Pulmonary artery endothelial cell (primary cell): Measurements from ENCODE around the gene SNED1. TPM values are rescaled to one million over a fixed set of nuclear protein-coding genes. Genes with fewer than 3 reads are reported as not detected.

ENCODE experiments used
- DNase-seq: peaks from one replicate; pipeline ENCODE4 v3.0.0-alpha.2; 2011; ENCODE audit warnings: low read depth, low spot score
- total RNA-seq: library from RNA; depleted of rRNA; stranded (reverse); fragments of >200 nt; gene quantifications from 2 replicates; pipeline ENCODE4 v1.2.3, GENCODE V29; 2014

Gene SNED1
- total RNA-seq, 1 donor from 2014 or later = 16.6 TPM

DNA sequence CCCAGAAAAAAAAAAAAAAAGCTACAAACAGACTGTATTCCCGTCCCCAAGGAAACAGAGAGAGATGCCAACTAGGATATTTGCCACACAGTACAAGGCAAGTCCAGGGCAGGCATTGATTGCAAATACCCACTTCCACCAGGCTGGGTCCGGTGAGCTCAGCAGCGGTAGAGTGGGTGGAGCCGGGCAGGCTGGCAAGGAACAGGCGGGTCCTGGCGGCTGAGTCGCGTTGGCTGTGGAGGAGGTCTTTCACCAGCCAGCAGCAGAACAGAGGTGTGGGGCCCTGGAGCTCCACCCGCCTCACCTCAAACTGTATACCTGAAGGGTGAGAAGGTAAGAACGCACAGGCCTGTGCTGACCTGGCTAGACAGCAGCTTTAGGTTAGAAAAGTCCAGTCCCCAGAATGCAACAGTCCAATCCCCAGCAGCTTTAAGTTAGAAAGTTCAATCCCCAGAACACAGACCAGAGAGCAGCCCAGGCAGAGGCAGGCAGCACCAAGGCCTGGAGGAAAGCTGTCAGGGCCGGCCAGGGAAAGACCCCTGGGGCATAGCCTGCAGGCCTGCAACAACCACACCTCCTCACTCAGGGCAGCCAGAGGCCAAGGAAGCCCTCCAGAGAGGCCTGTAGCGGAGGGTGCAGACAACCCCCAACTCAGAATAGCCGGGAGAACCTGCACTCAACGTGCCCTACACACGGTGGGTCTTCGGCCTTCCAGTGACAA lies 125.6 kb downstream of the SNED1 start:
- no peak for DNase-seq

DNA sequence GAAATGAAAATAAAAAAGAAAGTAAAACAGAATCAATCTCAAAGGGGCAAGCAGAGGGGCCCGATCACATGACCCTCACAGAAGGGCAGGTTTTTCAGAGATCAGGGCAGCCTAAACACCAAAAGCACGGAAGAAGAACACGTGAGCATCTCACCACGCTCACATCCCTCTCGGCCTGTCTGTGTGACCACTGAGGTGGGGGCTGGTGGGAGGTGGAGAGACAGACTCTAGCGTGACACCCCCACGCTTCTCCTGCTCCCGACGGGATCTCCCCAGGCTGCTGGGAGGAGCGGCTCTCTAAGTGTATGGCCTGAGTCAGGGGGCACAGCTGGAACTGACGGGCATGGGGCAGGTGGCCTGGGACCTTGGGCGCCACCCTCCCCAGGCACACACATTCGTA lies 127.2 kb downstream of the SNED1 start:
- DNase-seq = no peak

DNA sequence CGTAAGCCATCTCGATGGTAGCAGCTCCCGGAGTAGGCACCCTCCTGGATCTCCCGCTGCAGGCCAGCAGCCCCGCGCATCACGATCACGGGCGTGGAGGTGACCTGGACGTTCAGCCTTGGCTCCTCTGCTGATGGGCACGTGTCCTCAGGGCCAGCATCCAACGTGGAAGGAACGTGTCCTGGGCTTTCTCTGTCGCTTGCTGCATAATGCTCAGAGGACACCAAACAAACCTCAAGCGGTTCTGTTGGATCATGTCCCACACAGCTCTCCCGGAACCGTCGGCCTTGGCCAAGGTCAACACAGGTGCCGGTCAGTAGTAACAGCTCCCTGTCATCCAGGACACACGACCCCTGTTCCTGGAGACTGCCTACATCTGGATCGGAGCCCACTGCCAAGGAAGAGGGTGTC lies 127.8 kb downstream of the SNED1 start:
- no peak for DNase-seq

DNA sequence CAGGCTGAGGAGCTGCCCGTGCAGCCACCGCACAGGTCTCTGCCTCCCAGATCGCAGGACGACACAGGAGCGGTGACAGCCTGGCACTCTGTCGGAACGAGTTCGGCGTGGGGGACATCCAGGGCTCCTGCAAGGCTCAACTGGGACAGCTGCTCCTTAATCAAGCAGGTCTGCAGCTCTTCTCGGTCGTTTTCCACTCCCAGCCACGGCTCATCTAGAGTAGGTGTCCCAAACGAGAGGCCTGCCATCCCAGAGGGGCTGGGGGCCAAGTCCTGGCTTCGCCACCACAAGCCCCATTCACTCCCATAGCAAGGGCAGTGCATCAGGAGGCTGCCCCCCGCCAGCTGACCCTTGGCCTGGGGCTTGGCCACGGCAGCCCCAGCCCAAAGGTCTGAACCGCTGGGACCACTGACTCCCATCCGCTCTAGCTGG lies 128.4 kb downstream of the SNED1 start:
- no peak for DNase-seq

DNA sequence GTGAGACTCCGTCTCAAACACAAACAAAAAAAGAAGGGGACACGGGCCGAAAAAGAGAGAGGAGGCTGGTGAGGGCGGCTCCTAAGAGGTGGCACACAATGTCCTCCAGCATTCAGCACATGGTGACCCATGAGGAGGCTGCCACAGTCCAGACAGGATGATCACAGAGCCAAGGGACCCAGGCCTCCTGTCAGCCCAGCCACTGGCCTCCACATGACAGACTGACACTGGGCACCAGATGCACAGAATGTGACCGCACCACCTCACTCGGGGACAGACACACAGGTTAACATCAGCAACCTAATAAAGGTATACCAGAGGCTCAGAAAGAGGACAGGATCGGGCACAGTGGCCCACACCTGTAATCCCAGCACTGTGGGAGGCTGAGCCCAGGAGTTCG lies 129.8 kb downstream of the SNED1 start:
- DNase-seq = no peak

DNA sequence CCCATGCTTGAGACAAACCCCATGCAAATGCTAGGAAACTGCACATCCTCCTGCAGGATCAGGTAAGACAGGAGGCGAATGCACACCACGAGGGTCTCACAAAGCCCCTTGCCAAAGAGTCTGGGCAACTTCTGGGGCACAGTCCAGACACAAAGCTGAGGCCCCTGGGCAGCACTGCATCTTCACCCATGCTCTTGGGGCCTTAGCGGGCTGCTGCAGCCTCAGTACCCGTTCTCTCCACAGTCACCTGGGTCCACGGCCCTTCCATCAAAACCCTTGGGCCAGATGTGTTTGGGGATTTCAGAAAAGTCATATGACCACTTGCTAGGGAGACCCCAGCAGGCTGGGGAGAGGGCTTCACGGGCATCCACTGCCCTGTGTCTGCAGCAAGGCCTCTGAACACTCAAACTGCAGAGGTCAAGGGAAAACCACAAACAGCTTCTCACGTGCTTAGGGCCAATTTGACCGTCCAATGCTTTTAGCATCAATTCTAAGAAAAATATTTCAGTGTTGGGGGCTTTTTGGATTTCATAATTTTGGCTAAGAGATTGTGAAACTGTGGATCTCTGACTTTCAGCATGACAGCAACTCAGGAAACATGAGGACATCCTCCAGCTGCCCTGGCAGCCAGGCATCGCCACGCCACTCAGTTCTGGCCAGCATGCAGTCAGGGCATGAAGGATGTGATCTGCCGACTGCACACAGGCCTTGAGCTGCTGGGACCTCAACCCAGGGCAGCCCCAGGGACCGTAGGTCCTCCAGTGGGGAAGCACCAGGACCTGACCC lies 130.9 kb downstream of the SNED1 start:
- no peak for DNase-seq

DNA sequence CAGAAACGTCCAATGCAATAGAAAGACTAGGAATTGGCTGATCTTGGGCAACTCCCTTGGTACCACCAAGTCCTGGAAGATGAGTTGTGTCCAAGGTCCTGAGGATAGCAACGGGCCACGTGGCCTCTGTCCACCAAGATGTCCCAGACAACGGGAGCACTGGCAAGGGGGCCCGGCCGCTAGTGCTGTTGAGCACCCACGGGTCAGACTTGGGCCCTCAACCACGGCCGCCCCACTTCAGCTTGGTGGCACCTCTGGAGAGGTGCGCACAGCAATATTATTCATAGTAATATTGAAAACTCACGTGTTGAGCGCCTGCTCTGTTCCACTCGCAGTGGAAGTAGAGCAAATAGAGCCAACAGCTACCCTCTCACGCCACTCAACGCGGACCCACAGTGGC lies 131.9 kb downstream of the SNED1 start:
- no peak for DNase-seq

DNA sequence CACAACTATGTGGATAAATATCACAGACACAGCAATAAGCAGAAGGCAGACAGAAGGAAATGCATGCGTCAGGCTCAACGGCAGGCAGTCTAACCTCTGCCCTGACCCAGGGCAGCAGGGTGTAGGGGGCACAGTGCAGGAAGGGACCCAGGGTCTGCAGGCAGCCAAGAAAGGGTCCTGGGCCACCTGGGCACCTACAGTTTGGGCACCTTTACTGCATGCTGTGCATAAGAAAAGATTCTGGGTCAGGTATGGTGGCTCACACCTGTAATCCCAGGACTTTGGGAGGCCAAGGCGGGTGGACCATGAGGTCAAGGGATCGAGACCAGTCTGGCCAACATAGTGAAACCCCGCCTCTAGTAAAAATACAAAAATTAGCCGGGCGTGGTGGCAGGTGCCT lies 133.1 kb downstream of the SNED1 start:
- DNase-seq = no peak

DNA sequence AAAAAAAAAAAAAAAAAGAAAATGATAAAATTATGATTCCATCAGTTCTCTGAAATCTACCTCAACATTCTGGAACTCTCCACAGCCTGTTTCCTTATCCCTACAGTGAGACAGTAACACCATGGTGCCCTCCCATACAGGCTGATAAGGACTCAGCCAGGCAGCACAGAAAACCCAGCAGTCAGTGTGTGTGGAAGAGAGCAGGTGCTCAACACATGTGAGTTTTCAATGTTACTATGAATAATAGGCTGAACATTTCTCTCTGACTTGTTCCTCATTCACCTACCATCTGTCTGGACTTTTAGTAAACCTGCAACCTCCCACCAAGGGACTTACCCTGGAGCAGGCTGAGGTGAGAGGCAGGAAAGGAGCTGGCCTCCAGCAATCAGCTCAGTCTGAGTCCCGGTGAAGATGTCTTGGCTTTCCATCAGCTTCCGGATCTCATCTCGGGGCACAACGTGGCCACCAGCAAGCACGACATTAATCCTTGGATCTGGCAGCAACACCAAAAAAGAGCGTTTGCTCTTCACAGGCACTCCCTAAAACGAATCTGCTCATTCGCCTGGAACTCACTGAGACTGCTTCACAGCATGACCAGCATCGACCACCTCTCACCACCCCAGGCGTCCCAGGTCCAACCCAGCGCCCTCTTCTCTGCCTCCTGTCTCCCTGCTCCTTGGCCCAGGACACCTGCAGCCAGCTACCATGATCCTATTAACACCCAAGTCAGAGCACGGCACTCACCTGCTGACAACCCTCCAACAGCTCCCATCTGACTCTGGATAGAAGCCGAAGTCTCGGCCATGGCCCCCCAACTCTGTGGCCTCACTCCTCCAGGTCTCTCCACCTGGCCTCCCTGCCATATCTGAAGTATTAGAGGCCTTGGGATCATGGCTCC lies 134.4 kb downstream of the SNED1 start:
- DNase-seq = no peak

DNA sequence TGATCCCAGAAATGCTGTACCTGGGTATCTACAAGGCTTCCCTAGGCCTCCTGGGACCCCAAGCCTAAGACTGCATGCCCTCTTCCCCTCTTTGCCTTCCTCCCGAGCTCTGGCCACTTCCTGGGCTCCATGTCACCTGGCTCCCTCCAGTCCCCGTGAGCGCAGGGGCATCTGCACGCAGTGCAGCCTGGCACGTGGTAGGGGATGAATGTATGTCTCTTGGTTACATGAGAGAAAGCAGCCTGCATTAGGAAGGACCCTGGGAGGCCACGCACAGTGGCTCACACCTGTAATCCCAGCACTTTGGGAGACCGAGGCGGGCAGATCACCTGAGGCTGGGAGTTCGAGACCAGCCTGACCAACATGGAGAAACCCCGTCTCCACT lies 135.0 kb downstream of the SNED1 start:
- DNase-seq = no peak

DNA sequence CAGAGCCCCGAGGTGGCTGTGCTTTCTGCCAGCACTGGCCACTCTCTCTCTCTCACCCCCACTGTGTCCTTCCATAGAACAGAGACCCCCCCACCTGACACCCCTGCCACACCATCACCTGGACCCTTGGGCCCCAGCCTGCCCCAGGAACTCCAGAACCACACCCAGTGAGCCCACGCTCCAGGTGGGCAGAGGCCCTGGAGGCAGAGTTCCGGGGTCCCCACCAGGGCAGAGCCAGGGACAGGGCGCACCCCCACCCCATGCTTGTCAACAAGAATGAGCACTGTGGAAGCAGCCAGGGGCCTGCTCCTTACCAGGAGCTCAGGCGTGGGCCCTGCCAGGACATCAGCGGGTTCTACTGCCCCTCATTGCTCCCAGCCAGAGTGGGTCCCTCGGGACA lies 136.3 kb downstream of the SNED1 start:
- DNase-seq = no peak

DNA sequence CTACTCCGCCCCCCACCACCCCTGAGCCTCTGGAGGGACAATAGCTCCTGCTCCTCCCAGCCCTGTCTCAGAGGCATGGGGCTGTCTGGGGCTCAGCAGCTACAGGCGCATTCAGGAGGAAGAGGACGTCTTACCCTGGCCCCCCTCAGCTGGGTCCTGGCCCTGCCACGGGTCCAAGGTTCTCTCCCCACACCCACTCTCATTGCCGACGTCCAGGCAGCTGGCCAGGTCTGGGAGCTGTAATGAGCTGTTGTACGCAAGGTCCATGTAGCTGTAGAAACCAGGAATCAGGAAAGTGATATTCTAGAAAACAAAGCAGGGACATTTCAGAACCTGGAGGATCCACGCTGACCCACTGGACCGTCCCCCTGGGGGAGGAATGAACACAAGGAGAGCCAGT lies 137.3 kb downstream of the SNED1 start:
- no peak for DNase-seq

DNA sequence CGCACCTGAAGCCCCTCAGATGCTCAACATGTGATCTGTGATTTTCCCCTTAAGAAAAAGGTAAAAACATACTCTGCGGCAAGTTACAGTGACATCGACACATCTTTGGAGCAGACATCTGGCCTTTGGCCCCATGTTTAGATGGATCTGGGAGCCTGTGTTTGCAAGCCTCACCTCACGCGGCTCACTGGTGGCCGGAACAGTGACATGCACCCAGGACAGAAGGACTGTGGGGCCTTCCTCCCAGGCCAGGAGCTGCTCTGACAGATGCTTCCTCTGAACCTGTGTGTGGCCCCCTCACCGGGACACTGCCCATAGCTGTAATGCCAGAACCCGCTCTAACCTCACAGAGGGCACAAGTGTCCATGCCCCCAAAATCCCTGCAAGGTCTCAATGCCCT lies 137.8 kb downstream of the SNED1 start:
- no peak for DNase-seq

DNA sequence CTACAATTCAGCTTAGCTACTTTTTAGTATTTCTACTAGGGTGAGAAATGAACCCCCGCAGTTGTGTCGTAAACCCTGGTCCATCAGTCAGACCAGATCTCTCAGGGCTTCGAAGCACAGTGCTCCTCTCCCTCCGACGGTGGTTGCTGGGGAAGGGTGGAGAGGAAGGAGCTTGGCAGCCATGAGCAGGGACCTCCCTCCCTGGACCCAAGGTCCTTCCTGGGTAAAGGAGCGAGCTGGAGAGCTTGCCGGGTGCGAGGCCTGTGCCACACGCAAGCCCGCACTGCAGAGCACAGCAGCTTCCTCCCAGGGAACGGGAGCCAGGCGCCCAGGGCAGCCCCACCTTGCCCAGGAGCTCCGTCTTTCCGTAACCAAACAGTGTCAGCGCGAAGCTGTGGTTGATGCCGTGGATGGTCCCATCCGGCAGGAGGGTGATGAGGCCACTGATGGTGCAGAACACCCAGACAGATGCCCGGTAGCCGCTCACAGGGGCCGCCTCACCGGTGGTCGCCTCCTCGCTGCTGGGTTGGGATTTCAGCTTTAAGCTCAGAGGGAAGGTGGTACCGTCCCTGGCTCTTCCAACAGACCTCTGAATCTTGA lies 138.3 kb downstream of the SNED1 start:
- DNase-seq = no peak

DNA sequence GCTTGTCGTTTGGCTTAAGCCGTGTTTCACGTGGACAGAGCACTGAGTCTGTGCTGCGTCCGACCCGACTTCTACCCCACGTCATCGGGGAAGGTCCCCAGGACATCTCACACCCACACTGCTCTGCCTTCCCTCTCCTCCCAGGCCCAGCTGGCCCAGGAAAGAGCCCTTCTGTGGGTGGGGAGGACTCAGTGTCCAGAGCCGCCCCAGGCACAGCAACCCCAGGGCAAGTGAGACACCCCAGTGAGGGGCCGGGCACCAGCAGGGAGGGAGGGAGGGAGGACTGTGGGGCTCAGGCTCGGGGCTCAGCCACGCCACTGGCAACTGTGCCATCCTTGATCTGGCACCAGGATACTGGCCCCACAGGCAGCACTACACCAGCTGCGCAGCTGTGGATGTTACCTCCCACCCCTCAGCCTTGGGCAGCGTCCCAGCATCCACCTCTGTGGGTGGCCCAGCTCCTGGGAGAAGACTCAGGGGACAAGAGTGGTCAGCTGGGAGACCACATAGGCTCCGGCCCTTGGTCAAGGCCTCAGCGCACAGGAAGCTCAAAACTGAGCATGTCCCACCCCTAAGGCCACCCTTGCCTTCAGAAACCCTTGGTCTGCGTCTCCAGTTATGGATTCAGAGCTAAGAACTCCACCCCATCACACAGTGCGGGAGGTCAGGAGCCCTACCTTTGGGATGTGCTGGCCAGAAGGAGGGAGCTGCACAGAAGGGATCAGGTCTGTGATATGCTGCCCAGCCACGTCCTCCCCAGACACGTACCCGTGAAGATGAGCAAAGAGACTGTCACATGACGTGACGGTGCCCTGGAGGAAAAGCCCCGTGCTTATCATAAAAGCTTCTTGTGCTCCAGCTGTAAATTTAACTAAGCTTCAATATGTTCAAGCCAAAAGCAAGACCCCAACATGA lies 139.1 kb downstream of the SNED1 start:
- no peak for DNase-seq

DNA sequence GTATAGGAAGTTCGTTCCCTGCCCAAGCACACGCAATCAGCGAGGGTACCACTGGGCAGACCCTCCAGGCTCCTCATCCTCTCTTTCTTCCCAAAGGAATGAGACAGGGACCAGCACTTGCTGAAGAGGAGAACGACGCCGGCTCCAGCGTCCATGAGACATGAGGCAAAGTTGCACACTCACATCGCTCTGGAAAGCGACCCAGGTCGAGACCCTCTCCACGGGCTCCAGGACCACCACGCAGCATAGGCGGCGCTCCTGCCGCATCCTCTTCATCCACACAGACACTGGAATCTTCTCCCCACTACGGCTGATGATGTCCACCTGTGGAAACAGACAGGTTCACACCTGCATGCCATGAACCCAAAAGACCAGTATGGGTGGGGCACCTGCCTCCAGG lies 140.1 kb downstream of the SNED1 start:
- DNase-seq = no peak

DNA sequence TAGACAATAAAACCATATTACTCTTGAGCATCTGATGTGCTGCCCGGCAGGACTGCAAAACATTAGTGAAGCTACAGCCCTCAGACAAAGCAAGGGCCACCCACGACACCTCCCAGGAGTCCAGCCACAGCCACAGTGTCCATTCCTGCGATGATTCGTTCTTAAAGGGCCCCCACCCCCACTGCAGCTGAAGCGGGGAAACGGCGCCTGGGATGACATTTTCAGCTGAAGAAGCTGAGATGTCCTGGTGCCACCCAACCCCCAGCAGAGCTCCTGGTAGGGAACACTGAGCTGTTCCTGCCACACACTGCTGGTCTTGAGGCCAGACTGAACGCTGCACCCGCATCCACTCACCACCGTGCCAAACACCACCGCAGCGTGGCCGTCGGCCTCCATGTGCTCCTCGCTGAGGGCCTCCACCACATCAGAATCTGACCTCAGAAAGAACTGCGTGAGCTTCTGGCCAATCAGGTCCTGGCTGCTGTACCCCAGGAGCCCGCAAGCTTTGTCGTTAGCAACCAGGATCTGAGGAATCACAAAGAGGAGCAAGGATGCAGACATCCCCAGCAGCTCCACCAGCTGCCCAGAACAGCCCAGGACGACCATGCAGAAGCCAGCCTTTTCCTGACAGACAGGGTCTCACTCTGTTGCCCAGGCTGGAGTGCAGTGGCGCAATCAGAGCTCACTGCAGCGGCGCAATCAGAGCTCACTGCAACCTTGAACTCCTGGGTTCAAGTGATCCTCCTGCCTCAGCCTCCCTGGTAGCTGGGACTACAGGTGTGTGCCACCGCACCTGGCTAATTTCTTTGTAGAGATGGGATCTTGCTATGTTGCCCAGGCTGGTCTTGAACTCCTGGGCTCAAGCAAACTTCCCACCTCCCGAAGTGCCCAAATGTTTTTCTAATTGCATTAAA lies 141.4 kb downstream of the SNED1 start:
- DNase-seq = no peak

DNA sequence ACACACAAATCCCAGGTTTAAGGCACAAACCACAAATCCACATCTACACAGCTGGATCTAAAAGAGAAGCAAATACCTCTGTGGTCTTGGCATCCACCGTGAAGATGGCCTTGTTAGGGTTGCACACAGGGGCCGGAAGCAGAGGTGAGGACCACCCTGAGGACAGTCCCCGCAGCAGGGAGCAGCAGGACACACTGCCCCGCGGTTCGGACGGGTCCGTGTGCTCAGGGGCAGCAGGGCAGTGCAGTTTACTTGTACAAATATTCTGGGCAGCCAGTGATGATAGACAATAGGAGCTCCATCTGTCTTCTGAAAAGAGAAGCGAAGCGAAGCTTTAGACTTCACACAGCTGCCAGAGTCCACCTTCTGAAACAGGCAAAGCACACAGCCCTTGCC lies 142.0 kb downstream of the SNED1 start:
- DNase-seq = no peak

DNA sequence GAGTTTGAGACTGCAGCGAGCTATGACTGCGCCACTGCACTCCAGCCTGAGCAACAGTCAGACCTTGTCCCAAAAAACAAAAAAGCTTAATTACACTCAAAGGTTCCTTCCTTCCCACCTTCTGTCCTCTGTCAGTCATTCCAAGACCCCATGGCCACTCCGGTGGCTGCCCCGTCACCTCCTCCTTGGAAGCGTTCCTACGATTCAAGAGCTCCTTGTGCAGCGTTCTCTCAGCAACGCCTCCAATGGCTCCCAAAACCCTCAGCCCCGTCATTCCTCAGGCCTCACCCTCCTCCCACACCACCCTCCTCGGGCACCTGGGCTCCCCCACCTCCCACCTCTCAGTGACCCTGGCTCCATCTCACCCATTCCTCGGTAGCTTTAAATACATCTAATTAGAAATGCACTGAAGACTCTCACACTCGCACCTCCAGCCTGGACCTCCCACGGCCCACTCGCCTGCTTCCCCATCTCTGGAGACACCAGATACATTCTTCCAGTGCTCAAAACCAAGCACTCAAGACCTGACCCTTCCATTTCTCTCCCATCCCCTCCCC lies 142.9 kb downstream of the SNED1 start:
- no peak for DNase-seq
